NCI-H1092 treated with DMSO at 0.1 percent for 48 hours (cell line): ENCODE measurements around the gene GTF2F1.
"Not testable (repeated sequence)": the region's sequence is repeated elsewhere in the genome, so short reads cannot be mapped to it uniquely, and the experiment has no call there.

Source experiments
- DNase-seq: peaks from one replicate; lab custom pipeline; 2025; lab: John Stamatoyannopoulos, UW

GTF2F1 gene

GRCh38 chr19:6384381-6384780, 8.6 kb downstream of the GTF2F1 start:
- no peak for DNase-seq

GRCh38 chr19:6383188-6383587, 9.8 kb downstream of the GTF2F1 start:
- DNase-seq = no peak

GRCh38 chr19:6381030-6381750, 11.8 kb downstream of the GTF2F1 start:
- DNase-seq = no peak

GRCh38 chr19:6379744-6380143, 13.2 kb downstream of the GTF2F1 start:
- no peak for DNase-seq

- no peak for DNase-seq
Observed at GRCh38 chr19:6378486-6378885, 14.5 kb downstream of the GTF2F1 start.

GRCh38 chr19:6378041-6378440, 14.9 kb downstream of the GTF2F1 start:
- DNase-seq = no peak

- DNase-seq = no peak
Observed at GRCh38 chr19:6376512-6377190, 16.3 kb downstream of the GTF2F1 start.

- no peak for DNase-seq
Observed at GRCh38 chr19:6375411-6376010, 17.5 kb downstream of the GTF2F1 start, which contains the start of gene PSPN. Gene PSPN, minus strand, starts transcription at chr19:6375933. Its CDS starts 84 bp downstream, at chr19:6375849.

GRCh38 chr19:6374711-6375410, 18.1 kb downstream of the GTF2F1 start:
- no peak for DNase-seq

- DNase-seq = no peak
Observed at GRCh38 chr19:6374161-6374709, 18.7 kb downstream of the GTF2F1 start.

GRCh38 chr19:6373813-6374108, 19.2 kb downstream of the GTF2F1 start:
- no peak for DNase-seq

- DNase-seq = peak; percentile 92
Observed at GRCh38 chr19:6373096-6373812, 19.7 kb downstream of the GTF2F1 start.

- peak; percentile 100 for DNase-seq
Observed at GRCh38 chr19:6372594-6373095, 20.3 kb downstream of the GTF2F1 start, which contains the start of gene ALKBH7. Gene ALKBH7, plus strand, starts transcription at chr19:6372794. Its CDS starts 27 bp downstream, at chr19:6372821.

- no peak for DNase-seq
Observed at GRCh38 chr19:6364353-6364752, 28.6 kb downstream of the GTF2F1 start.

GRCh38 chr19:6362351-6362801, 30.6 kb downstream of the GTF2F1 start:
- DNase-seq = no peak

GRCh38 chr19:6362027-6362350, 31.0 kb downstream of the GTF2F1 start:
- peak; percentile 22 for DNase-seq

GRCh38 chr19:6360857-6361216, 32.1 kb downstream of the GTF2F1 start:
- DNase-seq = not testable (repeated sequence)

- not testable (repeated sequence) for DNase-seq
Observed at GRCh38 chr19:6360445-6360844, 32.5 kb downstream of the GTF2F1 start.

GRCh38 chr19:6359568-6360341, 33.2 kb downstream of the GTF2F1 start:
- no peak for DNase-seq

- no peak for DNase-seq
Observed at GRCh38 chr19:6358003-6358402, 35.0 kb downstream of the GTF2F1 start.

GRCh38 chr19:6357174-6357573, 35.8 kb downstream of the GTF2F1 start:
- DNase-seq = no peak
